ENCODE data around the gene LBX1.

DNA sequence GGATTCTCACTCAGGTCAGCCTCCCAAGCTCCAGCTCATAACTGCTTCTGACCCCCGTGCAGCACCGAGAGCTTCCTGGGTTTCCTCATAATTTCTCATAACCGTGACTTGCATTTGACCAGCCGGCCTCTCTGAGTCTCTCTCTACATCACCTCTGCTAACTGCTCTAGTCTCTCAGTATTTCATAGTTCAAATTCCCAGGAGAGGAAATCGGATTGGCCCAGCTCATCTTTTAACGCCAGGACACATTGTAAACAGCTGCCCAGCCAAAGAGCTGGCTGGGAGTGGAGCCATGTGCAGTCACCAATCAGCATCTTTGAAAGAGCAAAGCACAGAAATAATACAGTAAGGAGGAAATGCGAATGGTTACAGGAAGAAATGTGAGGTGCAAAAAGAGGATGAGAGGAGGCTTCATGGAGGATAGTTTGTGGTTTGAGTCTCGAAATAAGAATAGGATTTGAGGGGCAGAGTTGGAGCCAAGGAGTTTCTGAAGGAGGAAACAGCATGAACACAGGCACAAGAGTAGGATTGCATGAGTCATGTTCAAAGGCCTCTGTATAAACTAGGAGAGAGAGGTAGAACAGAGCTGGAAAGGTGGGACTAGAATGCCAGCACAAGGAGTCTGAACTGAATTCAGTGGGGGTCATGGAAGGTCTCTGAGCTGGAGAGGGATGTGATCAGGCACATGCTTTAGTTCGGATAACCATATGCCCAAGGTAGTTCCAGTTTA, 15.2 kb upstream of the LBX1 start:
- TF ChIP-seq ZNF274 (IDR thresholded peaks at IDR 0.05; ENCODE audit: low read depth, low read length) = no peak
- TF ChIP-seq CTCF (IDR thresholded peaks at IDR 0.05 in 2 of 3, conservative IDR thresholded peaks at IDR 0.05 in 1 of 3; ENCODE audit: borderline replicate concordance in 1 of 3, insufficient read depth in 1 of 3, low read depth in 2 of 3, low read length in 2 of 3) = no peak
- TF ChIP-seq, protein P1, sequence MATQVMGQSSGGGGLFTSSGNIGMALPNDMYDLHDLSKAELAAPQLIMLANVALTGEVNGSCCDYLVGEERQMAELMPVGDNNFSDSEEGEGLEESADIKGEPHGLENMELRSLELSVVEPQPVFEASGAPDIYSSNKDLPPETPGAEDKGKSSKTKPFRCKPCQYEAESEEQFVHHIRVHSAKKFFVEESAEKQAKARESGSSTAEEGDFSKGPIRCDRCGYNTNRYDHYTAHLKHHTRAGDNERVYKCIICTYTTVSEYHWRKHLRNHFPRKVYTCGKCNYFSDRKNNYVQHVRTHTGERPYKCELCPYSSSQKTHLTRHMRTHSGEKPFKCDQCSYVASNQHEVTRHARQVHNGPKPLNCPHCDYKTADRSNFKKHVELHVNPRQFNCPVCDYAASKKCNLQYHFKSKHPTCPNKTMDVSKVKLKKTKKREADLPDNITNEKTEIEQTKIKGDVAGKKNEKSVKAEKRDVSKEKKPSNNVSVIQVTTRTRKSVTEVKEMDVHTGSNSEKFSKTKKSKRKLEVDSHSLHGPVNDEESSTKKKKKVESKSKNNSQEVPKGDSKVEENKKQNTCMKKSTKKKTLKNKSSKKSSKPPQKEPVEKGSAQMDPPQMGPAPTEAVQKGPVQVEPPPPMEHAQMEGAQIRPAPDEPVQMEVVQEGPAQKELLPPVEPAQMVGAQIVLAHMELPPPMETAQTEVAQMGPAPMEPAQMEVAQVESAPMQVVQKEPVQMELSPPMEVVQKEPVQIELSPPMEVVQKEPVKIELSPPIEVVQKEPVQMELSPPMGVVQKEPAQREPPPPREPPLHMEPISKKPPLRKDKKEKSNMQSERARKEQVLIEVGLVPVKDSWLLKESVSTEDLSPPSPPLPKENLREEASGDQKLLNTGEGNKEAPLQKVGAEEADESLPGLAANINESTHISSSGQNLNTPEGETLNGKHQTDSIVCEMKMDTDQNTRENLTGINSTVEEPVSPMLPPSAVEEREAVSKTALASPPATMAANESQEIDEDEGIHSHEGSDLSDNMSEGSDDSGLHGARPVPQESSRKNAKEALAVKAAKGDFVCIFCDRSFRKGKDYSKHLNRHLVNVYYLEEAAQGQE (IDR thresholded peaks at IDR 0.05; ENCODE audit: low read depth) = no peak
- no peak for TF ChIP-seq EZH2 (IDR thresholded peaks at IDR 0.05)
- no peak for TF ChIP-seq POLR2AphosphoS5 (IDR thresholded peaks at IDR 0.05; ENCODE audit: low read depth, low read length)
- TF ChIP-seq POLR2A (IDR thresholded peaks at IDR 0.05; ENCODE audit: borderline replicate concordance, extremely low read depth, insufficient read depth, insufficient read length) = no peak
- TF ChIP-seq YY1 (IDR thresholded peaks at IDR 0.05; ENCODE audit: extremely low read depth, insufficient replicate concordance, low read depth, low read length) = no peak
- no peak for TF ChIP-seq EZH2phosphoT487 (IDR thresholded peaks at IDR 0.05; ENCODE audit: borderline replicate concordance)
- TF ChIP-seq CBX3 (IDR thresholded peaks at IDR 0.05; ENCODE audit: low read depth) = no peak
- TF ChIP-seq EGR1 (IDR thresholded peaks at IDR 0.05; ENCODE audit: low read depth) = no peak
- no peak for TF ChIP-seq CEBPB (IDR thresholded peaks at IDR 0.05; ENCODE audit: low read depth)
- TF ChIP-seq RAD21 (IDR thresholded peaks at IDR 0.05; ENCODE audit: low read depth) = no peak
- no peak; the same call in 1 of the 2 replicates for TF ChIP-seq JUND (IDR thresholded peaks at IDR 0.05)
